Measurements from ENCODE around the gene MOSMO. TPM values are rescaled to one million over a fixed set of nuclear protein-coding genes. Genes with fewer than 3 reads are reported as not detected.

The MOSMO gene
- total RNA-seq, 1 experiment from 2014 or later = 27.6 TPM

- POLR2A ChIA-PET = no interaction called here
Measured at GRCh38 chr16:22054847-22055590, 47.1 kb downstream of the MOSMO start.

More at GRCh38 chr16:22054847-22055590, 47.1 kb downstream of the MOSMO start:
- Histone ChIP-seq H4K20me1 (ENCODE audit: insufficient read depth) (peaks cover 3% of the 10 kb centered on the region; the same call in 1 of the 2 replicates), H2AFZ (ENCODE audit: low read depth, low read length, poor library complexity, severe bottlenecking) (no peak overlapping the region), H3K9me2 (ENCODE audit: insufficient read depth) (no peaks in the 10 kb centered on the region), H3K27me3 (ENCODE audit: insufficient read depth, low read length) (no peaks in the 10 kb centered on the region), H3K27ac (ENCODE audit: low read depth, low read length) (no peak overlapping the region), H3K4me2 (ENCODE audit: low read length) (no peak overlapping the region), H3K79me2 (ENCODE audit: insufficient read depth, low read length) (peaks cover 67% of the 10 kb centered on the region), H3K9me3 (ENCODE audit: control insufficient read depth in 1 of 2, insufficient read depth in 1 of 2, low read depth in 1 of 2, low read length in 2 of 2) (no peaks in the 10 kb centered on the region), H3K9ac (ENCODE audit: low read length) (no peak overlapping the region), H3K4me3 (replicated peaks in 1 of 2; ENCODE audit: low read depth in 1 of 2, low read length in 2 of 2) (no peak overlapping the region), H3K4me1 (ENCODE audit: control insufficient read depth in 1 of 2, insufficient read depth in 2 of 2, low read length in 2 of 2) (peaks cover 30 to 35% of the 10 kb centered on the region in 2 experiments), H3K36me3 (ENCODE audit: control insufficient read depth in 1 of 2, insufficient read depth in 2 of 2, low read length in 2 of 2) (no peaks in the 10 kb centered on the region)
- ATAC-seq = no peak
- DNase-seq (ENCODE audit: low read depth, low spot score) = no peak
- TF ChIP-seq CTCF (IDR thresholded peaks at IDR 0.05 in 2 of 3, conservative IDR thresholded peaks at IDR 0.05 in 1 of 3; ENCODE audit: borderline replicate concordance in 1 of 3, insufficient read depth in 1 of 3, low read depth in 2 of 3, low read length in 2 of 3) (no peak), FOSL1 (IDR thresholded peaks at IDR 0.05; ENCODE audit: low read depth) (no peak), SIN3A (IDR thresholded peaks at IDR 0.05; ENCODE audit: low read depth) (no peak), RAD21 (IDR thresholded peaks at IDR 0.05; ENCODE audit: low read depth) (no peak), MAX (IDR thresholded peaks at IDR 0.05) (no peak), SP1 (IDR thresholded peaks at IDR 0.05; ENCODE audit: low read depth) (no peak), POLR2AphosphoS5 (IDR thresholded peaks at IDR 0.05; ENCODE audit: low read depth, low read length) (no peak)
- intact Hi-C loops (cut with micrococcal nuclease) = loop anchor here (1.0 kb wide), 1 partner anchor 21 kb away; no protein-coding TSS in a partner anchor
- no TSS peak for BruUV-seq (replicated peaks)
- ChIA-PET CTCF (interaction anchor here (0.7 kb wide), 1 partner anchor 44 kb away, joined by 3 read pairs; no protein-coding TSS in a partner anchor), RAD21 (ENCODE audit: low non-redundant PET in 1 of 2, low total read pairs in 2 of 2, uncharacterized antibody in 2 of 2, unreplicated experiment in 2 of 2) (no interaction called here)
